IPS-NIHi7 (cell line): ENCODE results near the gene ECSCR.
"Not testable (repeated sequence)": the region's sequence is repeated elsewhere in the genome, so short reads cannot be mapped to it uniquely, and the experiment has no call there.

ENCODE experiments used
- DNase-seq: peaks from one replicate; pipeline ENCODE4 v3.0.0; 2012; ENCODE audit warnings: mixed read lengths; ENCODE audit errors: extremely low spot score

Gene ECSCR, protein sequence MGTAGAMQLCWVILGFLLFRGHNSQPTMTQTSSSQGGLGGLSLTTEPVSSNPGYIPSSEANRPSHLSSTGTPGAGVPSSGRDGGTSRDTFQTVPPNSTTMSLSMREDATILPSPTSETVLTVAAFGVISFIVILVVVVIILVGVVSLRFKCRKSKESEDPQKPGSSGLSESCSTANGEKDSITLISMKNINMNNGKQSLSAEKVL

GRCh38 chr5:139462586-139463276, at the start of gene ECSCR:
Gene ECSCR, minus strand, starts transcription at chr5:139462743. Its CDS starts 73 bp downstream, at chr5:139462670.
- DNase-seq = peak; percentile 55

- DNase-seq = not testable (repeated sequence)
Observed at GRCh38 chr5:139504722-139505121, 42.2 kb upstream of the ECSCR start.

- DNase-seq = not testable (repeated sequence)
Observed at GRCh38 chr5:139503879-139504278, 41.3 kb upstream of the ECSCR start.

DNA sequence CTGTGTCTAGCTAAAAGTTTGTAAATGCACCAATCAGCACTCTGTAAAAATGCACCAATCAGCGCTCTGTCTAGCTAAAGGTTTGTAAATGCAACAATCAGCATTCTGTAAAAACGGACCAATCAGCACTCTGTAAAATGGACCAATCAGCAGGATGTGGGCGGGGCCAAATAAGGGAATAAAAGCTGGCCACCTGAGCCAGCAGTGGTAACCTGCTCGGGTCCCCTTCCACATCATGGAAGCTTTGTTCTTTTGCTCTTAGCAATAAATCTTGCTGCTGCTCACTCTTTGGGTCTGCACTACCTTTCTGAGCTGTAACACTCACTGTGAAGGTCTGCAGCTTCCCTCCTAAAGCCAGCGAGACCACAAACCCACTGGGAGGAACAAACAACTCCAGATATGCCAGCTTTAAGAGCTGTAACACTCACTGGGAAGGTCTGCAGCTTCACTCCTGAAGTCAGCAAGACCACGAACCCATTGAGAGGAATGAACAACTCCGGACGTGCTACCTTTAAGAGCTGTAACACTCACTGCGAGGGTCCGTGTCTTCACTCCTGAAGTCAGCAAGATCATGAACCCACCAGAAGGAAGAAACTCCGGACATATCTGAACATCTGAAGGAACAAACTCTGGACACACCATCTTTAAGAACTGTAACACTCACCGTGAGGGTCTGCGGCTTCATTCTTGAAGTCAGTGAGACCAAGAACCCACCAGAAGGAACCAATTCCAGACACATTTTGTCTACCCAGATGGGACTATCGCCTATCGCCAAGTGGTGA, 40.7 kb upstream of the ECSCR start:
- not testable (repeated sequence) for DNase-seq

DNA sequence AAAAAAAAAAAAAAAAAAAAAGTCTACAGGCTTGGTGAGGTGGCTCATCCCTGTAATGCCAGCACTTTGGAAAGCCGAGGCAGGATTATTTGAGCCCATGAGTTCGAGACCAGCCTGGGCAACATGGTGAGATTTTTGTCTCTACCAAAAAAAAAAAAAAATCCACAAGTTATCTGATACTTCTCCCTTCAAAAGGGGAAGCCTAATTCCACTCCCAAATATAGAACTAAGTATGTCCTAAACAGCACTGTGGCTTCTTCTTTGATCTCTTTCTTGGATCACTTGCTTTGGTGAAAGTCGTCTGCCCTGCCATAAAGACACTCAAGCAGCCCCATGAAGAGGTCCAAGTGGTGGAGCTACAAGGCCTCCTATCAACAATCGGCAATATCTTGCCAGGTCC, 38.8 kb upstream of the ECSCR start:
- DNase-seq = no peak

DNA sequence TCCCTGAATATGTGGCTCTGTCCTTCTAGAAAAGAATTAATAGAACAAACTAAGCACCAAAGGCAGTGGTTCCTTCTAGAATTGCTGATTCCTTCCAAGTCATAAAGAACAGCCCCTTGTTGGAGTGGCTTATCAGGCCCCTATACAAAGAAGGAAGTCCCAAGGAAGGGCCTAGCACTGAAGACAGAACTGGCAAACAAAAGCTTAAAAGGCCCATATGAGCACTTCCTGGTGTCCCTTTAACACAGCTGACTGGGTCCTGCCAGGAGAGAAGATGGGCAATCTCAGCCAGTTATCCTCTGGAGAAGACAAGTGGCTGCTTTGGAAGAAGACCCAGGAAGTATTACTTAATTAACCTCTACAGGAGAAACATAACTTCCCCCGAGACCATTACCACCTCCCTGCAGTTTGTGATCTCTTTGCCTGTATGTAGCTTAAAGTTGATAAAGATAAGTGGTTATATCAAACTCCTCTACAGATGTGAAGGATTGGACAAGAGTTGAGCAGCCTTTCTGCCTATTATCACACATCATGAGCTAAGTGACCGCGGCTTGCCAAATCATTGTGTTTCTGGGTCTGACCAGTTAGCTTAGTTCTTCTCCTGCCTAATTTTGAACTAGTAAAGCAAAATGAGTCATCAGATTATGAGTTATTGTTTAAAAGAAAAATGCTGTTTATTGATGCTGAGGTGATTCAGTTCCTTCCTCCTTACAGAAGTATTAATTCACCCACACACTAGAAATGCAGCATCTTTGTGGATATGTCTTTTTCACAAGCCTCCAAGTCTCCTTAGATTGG, 33.3 kb upstream of the ECSCR start:
- DNase-seq = no peak

GRCh38 chr5:139494832-139495231, 32.3 kb upstream of the ECSCR start:
- DNase-seq = no peak

DNA sequence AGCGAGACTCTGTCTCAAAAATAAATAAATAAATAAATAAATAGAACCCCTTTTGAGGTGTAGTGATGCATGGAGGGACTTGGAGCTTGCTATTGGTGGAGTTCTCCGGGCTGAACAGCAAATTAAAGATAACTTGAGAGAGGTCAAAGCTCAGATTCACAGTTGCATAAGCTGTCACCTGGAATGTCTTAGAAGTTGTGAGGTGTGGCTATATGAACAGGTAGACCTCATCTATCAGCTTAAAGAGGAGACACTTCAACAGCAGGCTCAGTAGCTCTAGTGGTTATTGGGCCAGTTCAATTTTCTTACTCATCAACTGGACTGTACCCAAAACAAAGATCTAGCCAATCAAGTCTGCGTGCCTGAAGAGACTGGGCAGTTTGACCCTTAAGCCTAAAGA, 31.7 kb upstream of the ECSCR start:
- no peak for DNase-seq

GRCh38 chr5:139492700-139493192, 30.2 kb upstream of the ECSCR start:
- DNase-seq = no peak

DNA sequence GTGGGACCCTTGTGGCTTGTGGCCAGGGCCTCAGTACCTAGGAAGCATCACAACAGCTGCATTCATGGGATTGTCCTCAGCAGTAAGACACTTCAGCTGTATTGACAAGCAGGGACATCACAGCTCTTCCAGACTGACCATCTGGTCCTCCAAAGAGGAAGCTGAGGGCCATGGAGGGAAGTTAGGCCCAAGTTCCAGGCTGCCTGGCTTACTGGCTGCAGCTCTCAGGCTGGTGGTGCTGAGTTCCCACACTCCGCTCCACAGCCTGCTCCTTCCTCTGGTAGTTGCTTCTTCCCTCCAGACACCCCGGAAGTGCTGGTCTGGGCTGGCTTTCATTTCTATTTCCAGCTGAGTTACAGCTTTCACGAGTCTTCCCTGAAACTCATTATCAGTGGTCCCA, 25.7 kb upstream of the ECSCR start:
- DNase-seq = peak; percentile 10

- DNase-seq = peak; percentile 51
Observed at GRCh38 chr5:139486201-139486600, 23.7 kb upstream of the ECSCR start.

DNA sequence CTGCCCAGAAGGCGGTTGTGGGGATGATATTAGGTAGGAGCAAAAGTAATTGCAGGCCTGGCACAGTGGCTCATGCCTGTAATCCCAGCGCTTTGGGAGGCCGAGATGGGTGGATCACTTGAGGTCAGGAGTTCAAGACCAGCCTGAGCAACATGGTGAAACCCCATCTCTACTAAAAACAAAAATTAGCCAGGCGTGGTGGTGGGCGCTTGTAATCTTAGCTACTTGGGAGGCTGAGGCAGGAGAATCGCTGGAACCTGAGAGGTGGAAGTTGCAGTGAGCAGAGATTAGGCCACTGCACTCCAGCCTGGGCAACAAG, 20.3 kb upstream of the ECSCR start:
- DNase-seq = not testable (repeated sequence)

GRCh38 chr5:139482050-139482889, 19.7 kb upstream of the ECSCR start, which contains the start of gene STING1:
Gene STING1, minus strand, starts transcription at chr5:139482758. Its CDS starts 1,054 bp downstream, at chr5:139481704.
- DNase-seq = peak; percentile 10

GRCh38 chr5:139481580-139482049, 19.1 kb upstream of the ECSCR start:
- DNase-seq = peak; percentile 26

GRCh38 chr5:139481122-139481533, 18.6 kb upstream of the ECSCR start:
- no peak for DNase-seq

- not testable (repeated sequence) for DNase-seq
Observed at GRCh38 chr5:139479729-139480128, 17.2 kb upstream of the ECSCR start.

- peak; percentile 22 for DNase-seq
Observed at GRCh38 chr5:139478657-139479423, 16.3 kb upstream of the ECSCR start.

DNA sequence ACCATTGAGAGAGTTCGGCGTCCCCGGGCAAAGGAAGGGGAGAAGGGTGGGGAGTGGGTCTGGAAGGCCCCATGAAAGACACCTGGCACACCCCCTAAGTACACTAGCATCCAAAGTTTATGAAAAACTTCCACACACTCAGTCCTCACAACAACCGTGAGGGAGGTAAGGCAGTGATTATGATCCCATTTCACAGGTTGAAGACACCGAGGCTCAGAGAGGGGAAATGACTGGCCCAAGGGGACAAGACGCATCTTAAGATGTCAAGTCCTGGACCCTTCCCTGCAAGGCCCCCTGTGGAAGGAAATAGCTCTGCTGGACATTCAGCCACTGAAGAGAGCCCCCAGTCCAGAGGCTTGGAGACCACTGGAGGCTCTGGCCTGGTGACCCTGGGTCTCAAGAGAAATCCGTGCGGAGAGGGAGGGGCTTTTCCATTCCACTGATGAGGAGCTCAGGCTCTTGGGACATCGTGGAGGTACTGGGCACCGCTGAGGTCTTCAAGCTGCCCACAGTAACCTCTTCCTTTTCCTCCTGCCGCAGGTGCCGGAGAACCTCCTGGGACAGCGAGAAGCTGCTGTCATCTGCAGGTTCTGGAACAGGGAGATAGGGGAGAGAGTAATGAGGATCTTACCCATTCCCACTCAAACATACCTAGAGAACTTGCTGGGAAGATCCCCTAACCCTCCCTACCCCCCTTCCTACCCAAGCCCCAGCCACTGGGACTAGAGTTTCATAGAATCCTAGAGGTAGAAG, 13.5 kb upstream of the ECSCR start:
- DNase-seq = no peak
